NCI-H2107 treated with DMSO at 0.1 percent for 48 hours (cell line): ENCODE measurements around the gene OR10H1.
"Not testable (repeated sequence)": the region's sequence is repeated elsewhere in the genome, so short reads cannot be mapped to it uniquely, and the experiment has no call there.

ENCODE experiments used
- DNase-seq: peaks from one replicate; lab custom pipeline; 2025; ENCODE audit not compliant: unreplicated experiment; lab: John Stamatoyannopoulos, UW

OR10H1 gene

DNA sequence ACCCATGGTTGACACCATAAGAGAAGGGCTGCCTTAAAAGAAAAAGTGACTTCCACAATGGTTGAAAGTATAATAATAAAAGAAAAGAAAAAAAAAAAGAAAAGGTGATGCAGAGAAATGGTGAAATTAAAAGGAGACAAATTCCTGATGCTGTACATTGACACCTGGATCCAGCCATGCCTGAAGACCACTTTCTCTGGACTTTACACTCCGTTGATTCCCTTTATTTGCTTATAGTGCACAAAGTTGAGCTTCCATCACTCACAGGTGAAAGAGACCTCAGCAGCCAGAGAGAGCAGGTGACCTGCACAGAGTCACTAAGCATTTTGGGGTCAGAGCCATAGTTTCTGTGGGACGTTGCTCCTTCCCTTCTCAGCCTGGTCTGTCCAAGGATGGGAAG, 40.2 kb downstream of the OR10H1 start:
- no peak for DNase-seq

GRCh38 chr19:15774159-15774558, 41.3 kb downstream of the OR10H1 start:
- not testable (repeated sequence) for DNase-seq

GRCh38 chr19:15769586-15769985, 45.9 kb downstream of the OR10H1 start:
- no peak for DNase-seq

GRCh38 chr19:15759962-15760565, 55.4 kb downstream of the OR10H1 start:
- DNase-seq: no peak

GRCh38 chr19:15758379-15758778, 57.1 kb downstream of the OR10H1 start:
- DNase-seq: no peak
